Measurements from ENCODE around the gene XNDC1N.

GRCh38 chr11:71955898-71956456, 27.6 kb upstream of the XNDC1N start:
- TF ChIP-seq EZH2 (IDR thresholded peaks at IDR 0.05) (no peak), POLR2AphosphoS5 (IDR thresholded peaks at IDR 0.05; ENCODE audit: borderline replicate concordance, low read depth, low read length) (no peak)
